Measurements from ENCODE around the gene PLPP4.

- TF ChIP-seq EZH2 (IDR thresholded peaks at IDR 0.05; ENCODE audit: insufficient read depth, poor library complexity, severe bottlenecking) (no peak), EZH2phosphoT487 (IDR thresholded peaks at IDR 0.05; ENCODE audit: insufficient read depth, low read depth) (no peak)
Observed at GRCh38 chr10:120451968-120452367, 5.1 kb upstream of the PLPP4 start.

Measured in GM23248 (cell line).